T-helper 17 cell (primary cell): ENCODE results near the gene TSPAN5. TPM values are rescaled to one million over a fixed set of nuclear protein-coding genes. Genes with fewer than 3 reads are reported as not detected.

Source experiments
- ATAC-seq: fragments of 150-1000 bp; cut with Tn5 transposase; 2 replicates; pipeline ENCODE4 v1.10.0; 2021; ENCODE audit warnings: mild to moderate bottlenecking, moderate library complexity
- DNase-seq, 3 donors: peaks; one replicate each; pipeline versions ENCODE4 v3.0.0 to v3.0.0-alpha.2; 2020 to 2021
- H3K9me3 ChIP-seq: one replicate; pipeline ENCODE4 v1.7.0; 2013; ENCODE audit warnings: low read length, mild to moderate bottlenecking; ENCODE audit not compliant: control insufficient read depth, poor library complexity, severe bottlenecking
- H3K27ac Mint-ChIP-seq: one replicate; pipeline ENCODE4 v1.8.0; 2022; ENCODE audit warnings: mild to moderate bottlenecking, moderate library complexity, mixed read lengths
- H3K27me3 Mint-ChIP-seq: one replicate; pipeline ENCODE4 v1.8.0; 2022; ENCODE audit warnings: mixed read lengths
- H3K36me3 Mint-ChIP-seq: one replicate; pipeline ENCODE4 v1.8.0; 2022; ENCODE audit warnings: low read depth, mixed read lengths
- H3K4me1 Mint-ChIP-seq: one replicate; pipeline ENCODE4 v1.8.0; 2022; ENCODE audit warnings: mild to moderate bottlenecking, mixed read lengths
- H3K4me3 Mint-ChIP-seq: one replicate; pipeline ENCODE4 v1.8.0; 2022; ENCODE audit warnings: mild to moderate bottlenecking, moderate library complexity, mixed read lengths
- total RNA-seq, 4 donors: library from RNA in 2 of 4; stranded (reverse) in 2 of 4; gene quantifications; one replicate each; pipeline ENCODE4 v1.2.3 and lab custom pipeline; 2022 to 2026

The TSPAN5 gene
- total RNA-seq, 2 donors from 2014 or later: 11.8 to 15.2 TPM

GRCh38 chr4:98529970-98530569 is 128.3 kb downstream of the TSPAN5 start:
- no peak for DNase-seq
- Mint-ChIP-seq H3K36me3 (no peaks in the 10 kb centered on the region), H3K4me1 (peaks cover 22% of the 10 kb centered on the region), H3K27ac (no peak overlapping the region), H3K4me3 (no peak overlapping the region), H3K27me3 (no peaks in the 10 kb centered on the region)
- no peak for ATAC-seq
- no peaks in the 10 kb centered on the region for H3K9me3 ChIP-seq

- no peaks in the 10 kb centered on the region for H3K9me3 ChIP-seq
- Mint-ChIP-seq H3K36me3 (no peaks in the 10 kb centered on the region), H3K4me3 (no peak overlapping the region), H3K4me1 (peaks cover 26% of the 10 kb centered on the region), H3K27ac (no peak overlapping the region), H3K27me3 (no peaks in the 10 kb centered on the region)
- ATAC-seq: no peak
- no peak for DNase-seq
Observed at GRCh38 chr4:98528882-98529281, 129.5 kb downstream of the TSPAN5 start.

GRCh38 chr4:98527534-98528269 is 130.7 kb downstream of the TSPAN5 start:
- Mint-ChIP-seq H3K36me3 (no peaks in the 10 kb centered on the region), H3K4me1 (peaks cover 28% of the 10 kb centered on the region), H3K4me3 (no peak overlapping the region), H3K27ac (no peak overlapping the region), H3K27me3 (no peaks in the 10 kb centered on the region)
- ATAC-seq: no peak
- DNase-seq: no peak
- H3K9me3 ChIP-seq: no peaks in the 10 kb centered on the region

- H3K4me1 Mint-ChIP-seq: peaks cover 43% of the 10 kb centered on the region
Observed at GRCh38 chr4:98524230-98524629, 134.2 kb downstream of the TSPAN5 start.

GRCh38 chr4:98522636-98523395 is 135.6 kb downstream of the TSPAN5 start:
- DNase-seq (no peak), ATAC-seq (no peak)
- peak overlapping the region; percentile 32 for H3K27ac Mint-ChIP-seq
- H3K4me1 Mint-ChIP-seq: peaks cover 43% of the 10 kb centered on the region
- no peaks in the 10 kb centered on the region for H3K36me3 Mint-ChIP-seq
- no peaks in the 10 kb centered on the region for H3K27me3 Mint-ChIP-seq
- H3K9me3 ChIP-seq: no peaks in the 10 kb centered on the region
- H3K4me3 Mint-ChIP-seq: no peak overlapping the region

More at GRCh38 chr4:98524230-98524629, 134.2 kb downstream of the TSPAN5 start:
- Mint-ChIP-seq H3K4me3 (no peak overlapping the region), H3K27me3 (no peaks in the 10 kb centered on the region), H3K36me3 (no peaks in the 10 kb centered on the region), H3K27ac (no peak overlapping the region)
- no peak for DNase-seq
- H3K9me3 ChIP-seq: no peaks in the 10 kb centered on the region
- ATAC-seq: no peak

- no peaks in the 10 kb centered on the region for H3K9me3 ChIP-seq
- Mint-ChIP-seq H3K4me1 (peaks cover 41% of the 10 kb centered on the region), H3K27ac (peak overlapping the region; percentile 32), H3K36me3 (no peaks in the 10 kb centered on the region), H3K4me3 (peak overlapping the region; percentile 36), H3K27me3 (no peaks in the 10 kb centered on the region)
- DNase-seq (no peak), ATAC-seq (no peak)
Observed at GRCh38 chr4:98522062-98522461, 136.3 kb downstream of the TSPAN5 start.

GRCh38 chr4:98521486-98521885 is 136.9 kb downstream of the TSPAN5 start:
- Mint-ChIP-seq H3K4me1 (peaks cover 39% of the 10 kb centered on the region), H3K27ac (no peak overlapping the region), H3K4me3 (no peak overlapping the region), H3K36me3 (no peaks in the 10 kb centered on the region), H3K27me3 (no peaks in the 10 kb centered on the region)
- no peaks in the 10 kb centered on the region for H3K9me3 ChIP-seq
- DNase-seq (no peak), ATAC-seq (no peak)

- Mint-ChIP-seq H3K36me3 (peaks cover 3% of the 10 kb centered on the region), H3K4me1 (peaks cover 47% of the 10 kb centered on the region), H3K27ac (peak overlapping the region; percentile 68), H3K4me3 (no peak overlapping the region), H3K27me3 (no peaks in the 10 kb centered on the region)
- no peaks in the 10 kb centered on the region for H3K9me3 ChIP-seq
- no peak for ATAC-seq
- no peak for DNase-seq
Observed at GRCh38 chr4:98519268-98519977, 139.0 kb downstream of the TSPAN5 start.

GRCh38 chr4:98518559-98519267 is 139.7 kb downstream of the TSPAN5 start:
- H3K4me1 Mint-ChIP-seq: peaks cover 44% of the 10 kb centered on the region

GRCh38 chr4:98517218-98518021 is 141.0 kb downstream of the TSPAN5 start:
- DNase-seq: no peak
- ATAC-seq: no peak
- no peaks in the 10 kb centered on the region for H3K27me3 Mint-ChIP-seq
- H3K4me1 Mint-ChIP-seq: peaks cover 48% of the 10 kb centered on the region
- no peak overlapping the region for H3K27ac Mint-ChIP-seq
- H3K9me3 ChIP-seq: no peaks in the 10 kb centered on the region
- peaks cover 3% of the 10 kb centered on the region for H3K36me3 Mint-ChIP-seq
- H3K4me3 Mint-ChIP-seq: no peak overlapping the region

More at GRCh38 chr4:98518559-98519267, 139.7 kb downstream of the TSPAN5 start:
- H3K4me3 Mint-ChIP-seq: no peak overlapping the region
- peaks cover 3% of the 10 kb centered on the region for H3K36me3 Mint-ChIP-seq
- ATAC-seq: peak; percentile 25
- H3K27me3 Mint-ChIP-seq: no peaks in the 10 kb centered on the region
- no peak for DNase-seq
- peak overlapping the region; percentile 14 for H3K27ac Mint-ChIP-seq
- H3K9me3 ChIP-seq: no peaks in the 10 kb centered on the region

GRCh38 chr4:98516441-98517217 is 141.8 kb downstream of the TSPAN5 start:
- no peaks in the 10 kb centered on the region for H3K27me3 Mint-ChIP-seq
- H3K27ac Mint-ChIP-seq: no peak overlapping the region
- H3K4me1 Mint-ChIP-seq: peaks cover 42% of the 10 kb centered on the region
- no peak for ATAC-seq
- H3K4me3 Mint-ChIP-seq: no peak overlapping the region
- peaks cover 3% of the 10 kb centered on the region for H3K36me3 Mint-ChIP-seq
- H3K9me3 ChIP-seq: no peaks in the 10 kb centered on the region
- DNase-seq: no peak
